Panc1 (cell line): Measurements from ENCODE around the gene NTM. TPM values are rescaled to one million over a fixed set of nuclear protein-coding genes. Genes with fewer than 3 reads are reported as not detected.

Experiments used
- ATAC-seq: fragments of 200-7000 bp; cut with Tn5 transposase; 2 replicates; pipeline ENCODE4 v1.9.1; 2020; ENCODE audit warnings: mild to moderate bottlenecking, moderate library complexity
- BruUV-seq: library from RNA; stranded (reverse); fragments of 400-500 nt; replicated peaks from 2 replicates; lab custom pipeline; 2021; lab: Mats Ljungman, UMichigan
- CTCF ChIA-PET: fragments of 300-600 bp; sonication (Branson Sonifier 250); formaldehyde crosslinking; loops from one replicate; lab custom pipeline; 2022; ENCODE audit warnings: antibody characterized with exemption; lab: Charles Lee
- POLR2A ChIA-PET: fragments of 300-600 bp; sonication (Branson Sonifier 250); formaldehyde crosslinking; loops from one replicate; lab custom pipeline; 2022; ENCODE audit warnings: antibody characterized with exemption; lab: Charles Lee
- DNase-seq: peaks from one replicate; pipeline ENCODE4 v3.0.0-alpha.2; 2010; ENCODE audit warnings: low read depth, low spot score
- H3K27ac ChIP-seq: 2 replicates; pipeline ENCODE4 v1.5.1; 2011; ENCODE audit warnings: mild to moderate bottlenecking, low read length, inconsistent platforms
- H3K27me3 ChIP-seq: fragments of 200-500 bp; sonication (Bioruptor generic); 2 replicates; pipeline ENCODE4 v1.6.0; 2014; ENCODE audit warnings: low read length, inconsistent platforms; ENCODE audit not compliant: control insufficient read depth, insufficient read depth
- H3K36me3 ChIP-seq: fragments of 200-500 bp; sonication (Bioruptor generic); 2 replicates; pipeline ENCODE4 v1.5.1; 2014; ENCODE audit warnings: inconsistent platforms, mild to moderate bottlenecking, low read length, moderate library complexity; ENCODE audit not compliant: control insufficient read depth, insufficient read depth
- H3K4me1 ChIP-seq: 2 replicates; pipeline ENCODE4 v1.5.1; 2011; ENCODE audit warnings: inconsistent platforms, mild to moderate bottlenecking, low read length, moderate library complexity; ENCODE audit not compliant: control insufficient read depth, insufficient read depth
- H3K4me3 ChIP-seq, 2 experiments: 2 replicates each; pipeline ENCODE4 v1.5.1; 2011 to 2012; ENCODE audit warnings: low read depth in 2 of 2, low read length in 2 of 2, mild to moderate bottlenecking in 2 of 2, inconsistent platforms in 1 of 2, moderate library complexity in 1 of 2
- H3K9me3 ChIP-seq: fragments of 200-500 bp; sonication (Bioruptor generic); 2 replicates; pipeline ENCODE4 v1.5.1; 2014; ENCODE audit warnings: low read depth, mild to moderate bottlenecking, inconsistent platforms, low read length, moderate library complexity; ENCODE audit not compliant: control insufficient read depth, insufficient read depth
- CTCF ChIP-seq: fragments of 450-650 bp; IDR thresholded peaks from 2 replicates; pipeline ENCODE4 v1.5.1; 2017; ENCODE audit warnings: mild to moderate bottlenecking
- POLR2AphosphoS5 ChIP-seq: IDR thresholded peaks from 2 replicates; pipeline ENCODE4 v1.6.1; 2012; ENCODE audit warnings: mild to moderate bottlenecking, low read depth, low read length, moderate library complexity
- REST ChIP-seq, 2 experiments: IDR thresholded peaks; 2 replicates each; pipeline ENCODE4 v1.6.1; 2011 to 2012; ENCODE audit warnings: low read depth in 2 of 2, control low read depth in 1 of 2, low read length in 1 of 2, mild to moderate bottlenecking in 1 of 2, moderate library complexity in 1 of 2; ENCODE audit not compliant: insufficient read depth in 1 of 2
- SIN3A ChIP-seq: IDR thresholded peaks from 2 replicates; pipeline ENCODE4 v1.6.1; 2012; ENCODE audit warnings: low read depth, mild to moderate bottlenecking, low read length, moderate library complexity, borderline replicate concordance; ENCODE audit not compliant: insufficient read depth
- TCF7L2 ChIP-seq: IDR thresholded peaks from 2 replicates; pipeline ENCODE4 v1.6.1; 2011; ENCODE audit warnings: mild to moderate bottlenecking, low read depth, low read length, inconsistent platforms
- in situ Hi-C: cut with HindIII; loops from 2 replicates; pipeline ENCODE4 v1.10.0; 2016; ENCODE audit warnings: low sequenced_read_pairs, low pct_unique_long_range_greater_than_20kb
- intact Hi-C: fragments of 100-400 bp; cut with micrococcal nuclease; formaldehyde crosslinking; loops from one replicate; pipeline ENCODE4 v1.10.0; 2022; ENCODE audit not compliant: unreplicated experiment
- total RNA-seq: library from RNA; stranded (reverse); gene quantifications from one replicate; pipeline ENCODE4 v1.2.1, GENCODE V29; 2021; ENCODE audit not compliant: unreplicated experiment

Gene NTM
- total RNA-seq, 1 experiment from 2014 or later: 0.10 TPM

- CTCF ChIA-PET: no interaction called here
- H3K9me3 ChIP-seq: no peaks in the 10 kb centered on the region
- in situ Hi-C loops: no loop called here
These were observed 868.0 kb downstream of the NTM start for GRCh38 chr11:132238331-132238866.

GRCh38 chr11:132240374-132240773, 870.0 kb downstream of the NTM start:
- in situ Hi-C loops (no loop called here), intact Hi-C loops (no loop called here)
- Histone ChIP-seq H3K9me3 (no peaks in the 10 kb centered on the region), H3K27me3 (no peaks in the 10 kb centered on the region), H3K4me3 (no peak overlapping the region), H3K4me1 (no peaks in the 10 kb centered on the region), H3K27ac (no peak overlapping the region), H3K36me3 (no peaks in the 10 kb centered on the region)
- POLR2A ChIA-PET: no interaction called here
- CTCF ChIA-PET: no interaction called here
- no peak for TF ChIP-seq TCF7L2
- no peak for TF ChIP-seq SIN3A
- no peak for TF ChIP-seq REST (IDR thresholded peaks at IDR 0.05; ENCODE audit: insufficient read depth in 1 of 2, low read depth in 2 of 2, low read length in 1 of 2)
- no peak for TF ChIP-seq CTCF
- no peak for TF ChIP-seq POLR2AphosphoS5
- DNase-seq (no peak), ATAC-seq (no peak)
- no TSS peak for BruUV-seq

More at GRCh38 chr11:132238331-132238866, 868.0 kb downstream of the NTM start:
- Histone ChIP-seq H3K27me3 (no peaks in the 10 kb centered on the region), H3K27ac (no peak overlapping the region), H3K4me1 (no peaks in the 10 kb centered on the region), H3K4me3 (no peak overlapping the region), H3K36me3 (no peaks in the 10 kb centered on the region)
- intact Hi-C loops: no loop called here
- POLR2A ChIA-PET: no interaction called here
- TF ChIP-seq POLR2AphosphoS5 (no peak), SIN3A (no peak), TCF7L2 (no peak), CTCF (no peak), REST (IDR thresholded peaks at IDR 0.05; ENCODE audit: insufficient read depth in 1 of 2, low read depth in 2 of 2, low read length in 1 of 2) (no peak)
- no peak for DNase-seq
- BruUV-seq: no TSS peak
- ATAC-seq: no peak
